HCT116 (cell line): ENCODE data around the gene SEMA4D. TPM values are rescaled to one million over a fixed set of nuclear protein-coding genes. Genes with fewer than 3 reads are reported as not detected.

Experiments used
- ATAC-seq: fragments of 200-7000 bp; cut with Tn5 transposase; 2 replicates; pipeline ENCODE4 v1.9.1; 2020; ENCODE audit warnings: mild to moderate bottlenecking, moderate library complexity
- BruUV-seq: library from RNA; stranded (reverse); fragments of 400-500 nt; replicated peaks from 2 replicates; lab custom pipeline; 2021; lab: Mats Ljungman, UMichigan
- CTCF ChIA-PET: fragments of 300-600 bp; sonication (Branson Sonifier 250); formaldehyde crosslinking; loops from one replicate; lab custom pipeline; 2021; ENCODE audit warnings: antibody characterized with exemption; lab: Charles Lee
- POLR2A ChIA-PET: fragments of 300-600, 350-600 bp; sonication (Branson Sonifier 250); formaldehyde crosslinking; loops from one replicate; lab custom pipeline; 2021; ENCODE audit warnings: antibody characterized with exemption; lab: Charles Lee
- RAD21 ChIA-PET, 2 experiments: fragments of 300-600 bp; sonication (Branson Sonifier 250); formaldehyde crosslinking; loops; one replicate each; lab custom pipeline; 2023; ENCODE audit warnings: low total read pairs in 2 of 2; ENCODE audit not compliant: uncharacterized antibody in 2 of 2, unreplicated experiment in 2 of 2, low non-redundant PET in 1 of 2; lab: Charles Lee
- DNase-seq: peaks from one replicate; pipeline ENCODE4 v3.0.0-alpha.2; 2010; ENCODE audit warnings: low read depth, low spot score
- H2AFZ ChIP-seq: fragments of 200-600 bp; shearing (Covaris generic), sonication (generic); 2 replicates; pipeline ENCODE4 v1.6.1; 2017; ENCODE audit warnings: low read depth, mixed run types, mixed read lengths, antibody characterized with exemption, low read length; ENCODE audit not compliant: poor library complexity, severe bottlenecking
- H3K27ac ChIP-seq: 2 replicates; pipeline ENCODE4 v1.5.1; 2012; ENCODE audit warnings: low read depth, low read length
- H3K27me3 ChIP-seq: fragments of 200-600 bp; sonication (generic); 2 replicates; pipeline ENCODE4 v1.6.1; 2016; ENCODE audit warnings: mixed run types, low read length, mixed read lengths; ENCODE audit not compliant: insufficient read depth
- H3K36me3 ChIP-seq, 2 experiments: fragments of 200-500 bp in 1 of 2; fragments of 200-600 bp in 1 of 2; sonication (Bioruptor generic) in 1 of 2; sonication (generic) in 1 of 2; 2 replicates each; pipeline versions ENCODE4 v1.5.1 to v1.6.1; 2014 to 2016; ENCODE audit warnings: low read length in 2 of 2, inconsistent platforms in 1 of 2, mixed read lengths in 1 of 2, mixed run types in 1 of 2; ENCODE audit not compliant: insufficient read depth in 2 of 2, control insufficient read depth in 1 of 2
- H3K4me1 ChIP-seq, 2 experiments: fragments of 200-600 bp in 1 of 2; sonication (generic) in 1 of 2; 2 replicates each; pipeline versions ENCODE4 v1.5.1 to v1.6.1; 2012 to 2017; ENCODE audit warnings: low read length in 2 of 2, inconsistent platforms in 1 of 2, mild to moderate bottlenecking in 1 of 2, mixed read lengths in 1 of 2, mixed run types in 1 of 2, moderate library complexity in 1 of 2; ENCODE audit not compliant: insufficient read depth in 2 of 2, control insufficient read depth in 1 of 2
- H3K4me2 ChIP-seq: fragments of 200-600 bp; sonication (generic); 2 replicates; pipeline ENCODE4 v1.6.1; 2017; ENCODE audit warnings: mixed run types, low read length, mixed read lengths
- H3K4me3 ChIP-seq, 2 experiments: fragments of 200-600 bp in 1 of 2; sonication (generic) in 1 of 2; replicated peaks in 1 of 2; 2 replicates each; pipeline ENCODE4 v1.5.1; 2011 to 2016; ENCODE audit warnings: low read length in 2 of 2, control low read depth in 1 of 2, low read depth in 1 of 2, mild to moderate bottlenecking in 1 of 2, mixed read lengths in 1 of 2, mixed run types in 1 of 2
- H3K79me2 ChIP-seq: fragments of 200-600 bp; sonication (generic); 2 replicates; pipeline ENCODE4 v1.6.1; 2017; ENCODE audit warnings: mild to moderate bottlenecking, mixed run types, low read length, moderate library complexity, mixed read lengths; ENCODE audit not compliant: insufficient read depth
- H3K9ac ChIP-seq: fragments of 200-600 bp; sonication (generic); 2 replicates; pipeline ENCODE4 v1.6.1; 2016; ENCODE audit warnings: low read length, mixed read lengths
- H3K9me2 ChIP-seq: fragments of 200-600 bp; sonication (generic), shearing (Covaris generic); 2 replicates; pipeline ENCODE4 v1.6.1; 2017; ENCODE audit warnings: mixed run types, mild to moderate bottlenecking, moderate library complexity; ENCODE audit not compliant: insufficient read depth
- H3K9me3 ChIP-seq, 2 experiments: fragments of 200-500 bp in 1 of 2; fragments of 200-600 bp in 1 of 2; sonication (Bioruptor generic) in 1 of 2; sonication (generic) in 1 of 2; 2 replicates each; pipeline ENCODE4 v1.6.1; 2014 to 2017; ENCODE audit warnings: low read length in 2 of 2, mixed read lengths in 2 of 2, inconsistent platforms in 1 of 2, low read depth in 1 of 2, mild to moderate bottlenecking in 1 of 2, mixed run types in 1 of 2, moderate library complexity in 1 of 2; ENCODE audit not compliant: control insufficient read depth in 1 of 2, insufficient read depth in 1 of 2
- H4K20me1 ChIP-seq: fragments of 200-600 bp; sonication (generic), shearing (Covaris generic); 2 replicates; pipeline ENCODE4 v1.6.1; 2017; ENCODE audit warnings: mixed run types, mild to moderate bottlenecking, moderate library complexity; ENCODE audit not compliant: insufficient read depth
- ATF3 ChIP-seq: IDR thresholded peaks from 2 replicates; pipeline ENCODE4 v1.6.1; 2012
- CBX3 ChIP-seq: IDR thresholded peaks from 2 replicates; pipeline ENCODE4 v1.6.1; 2012; ENCODE audit warnings: low read depth
- CEBPB ChIP-seq: IDR thresholded peaks from 2 replicates; pipeline ENCODE4 v1.6.1; 2012; ENCODE audit warnings: low read depth
- EGR1 ChIP-seq: IDR thresholded peaks from 2 replicates; pipeline ENCODE4 v1.6.1; 2012; ENCODE audit warnings: low read depth
- ELF1 ChIP-seq: IDR thresholded peaks from 2 replicates; pipeline ENCODE4 v1.6.1; 2012; ENCODE audit warnings: low read depth, borderline replicate concordance
- EZH2 ChIP-seq: fragments of 200-600 bp; sonication (generic); IDR thresholded peaks from 2 replicates; pipeline ENCODE4 v1.6.1; 2017; ENCODE audit warnings: antibody characterized with exemption, mixed run types
- JUND ChIP-seq: IDR thresholded peaks from 2 replicates; pipeline ENCODE4 v1.6.1; 2012
- POLR2A ChIP-seq: IDR thresholded peaks from 2 replicates; pipeline ENCODE4 v1.7.0; 2011; ENCODE audit warnings: borderline replicate concordance; ENCODE audit not compliant: insufficient read depth, insufficient read length; ENCODE audit errors: extremely low read depth
- POLR2AphosphoS5 ChIP-seq: IDR thresholded peaks from 2 replicates; pipeline ENCODE4 v1.6.1; 2011; ENCODE audit warnings: mild to moderate bottlenecking, low read depth, low read length, moderate library complexity
- REST ChIP-seq: IDR thresholded peaks from 2 replicates; pipeline ENCODE4 v1.6.1; 2012; ENCODE audit warnings: low read depth
- SIN3A ChIP-seq: IDR thresholded peaks from 2 replicates; pipeline ENCODE4 v1.6.1; 2012; ENCODE audit warnings: low read depth
- SP1 ChIP-seq: IDR thresholded peaks from 2 replicates; pipeline ENCODE4 v1.6.1; 2012; ENCODE audit warnings: low read depth
- SRF ChIP-seq: IDR thresholded peaks from 2 replicates; pipeline ENCODE4 v1.6.1; 2012; ENCODE audit warnings: low read depth
- TCF7L2 ChIP-seq: IDR thresholded peaks from 2 replicates; pipeline ENCODE4 v1.7.0; 2011; ENCODE audit warnings: borderline replicate concordance, inconsistent platforms; ENCODE audit not compliant: insufficient read depth, insufficient read length; ENCODE audit errors: extremely low read depth
- ZBTB33 ChIP-seq: IDR thresholded peaks from 2 replicates; pipeline ENCODE4 v1.6.1; 2011; ENCODE audit warnings: mild to moderate bottlenecking, low read length, moderate library complexity; ENCODE audit not compliant: insufficient replicate concordance; ENCODE audit errors: extremely low read depth
- ZNF274 ChIP-seq: fragments of 200-500 bp; sonication (Bioruptor generic); IDR thresholded peaks from 2 replicates; pipeline ENCODE4 v1.6.1; 2014; ENCODE audit warnings: mild to moderate bottlenecking, low read depth, low read length, inconsistent platforms
- intact Hi-C: fragments of 100-400 bp; cut with micrococcal nuclease; formaldehyde crosslinking; loops from 2 replicates; pipeline ENCODE4 v1.10.0; 2022
- total RNA-seq: library from RNA; stranded (reverse); gene quantifications from one replicate; pipeline ENCODE4 v1.2.1, GENCODE V29; 2021; ENCODE audit not compliant: unreplicated experiment

The SEMA4D gene
- total RNA-seq, 1 experiment from 2014 or later, result 32.0 TPM

- ChIA-PET CTCF (no interaction called here), POLR2A (no interaction called here), RAD21 (no interaction called here)
- no peaks in the 10 kb centered on the region for H3K36me3 ChIP-seq
- no peaks in the 10 kb centered on the region for H3K27me3 ChIP-seq
- no peaks in the 10 kb centered on the region for H3K9me3 ChIP-seq
- H3K4me3 ChIP-seq, result no peak overlapping the region
- no peak overlapping the region for H3K9ac ChIP-seq
- no peak overlapping the region for H2AFZ ChIP-seq
- intact Hi-C loops, result no loop called here
- TF ChIP-seq SP1, result no peak
- no peak for TF ChIP-seq SIN3A
- TF ChIP-seq REST, result no peak
- TF ChIP-seq CEBPB, result no peak
- ATAC-seq (no peak), DNase-seq (no peak)
- no peaks in the 10 kb centered on the region for H3K9me2 ChIP-seq
- H3K79me2 ChIP-seq, result no peaks in the 10 kb centered on the region; the same call in 1 of the 2 replicates
- no TSS peak for BruUV-seq
- peaks cover 0 to 11% of the 10 kb centered on the region in 2 experiments; a peak in 1 of 4 replicates for H3K4me1 ChIP-seq
- H3K4me2 ChIP-seq, result no peak overlapping the region
- no peak overlapping the region for H3K27ac ChIP-seq
- no peaks in the 10 kb centered on the region for H4K20me1 ChIP-seq
Measured at GRCh38 chr9:89446261-89446960, 51.5 kb downstream of the SEMA4D start.

- Histone ChIP-seq H3K9me2 (no peaks in the 10 kb centered on the region), H3K9me3 (no peaks in the 10 kb centered on the region), H3K27ac (no peak overlapping the region), H3K4me2 (no peak overlapping the region), H3K4me3 (no peak overlapping the region), H3K9ac (no peak overlapping the region), H4K20me1 (no peaks in the 10 kb centered on the region), H3K27me3 (no peaks in the 10 kb centered on the region), H3K4me1 (peaks cover 0 to 11% of the 10 kb centered on the region in 2 experiments; a peak in 1 of 4 replicates), H3K36me3 (no peaks in the 10 kb centered on the region), H2AFZ (no peak overlapping the region), H3K79me2 (no peaks in the 10 kb centered on the region; the same call in 1 of the 2 replicates)
- no TSS peak for BruUV-seq
- intact Hi-C loops, result no loop called here
- ATAC-seq, result no peak
- ChIA-PET POLR2A (no interaction called here), RAD21 (no interaction called here), CTCF (no interaction called here)
- DNase-seq, result no peak
- no peak for TF ChIP-seq ZBTB33
- TF ChIP-seq JUND, result no peak
- TF ChIP-seq SP1, result no peak
- TF ChIP-seq ELF1, result no peak
- TF ChIP-seq ATF3, result no peak
- TF ChIP-seq POLR2AphosphoS5, result no peak
- TF ChIP-seq CBX3, result no peak
- no peak for TF ChIP-seq TCF7L2
- no peak for TF ChIP-seq CEBPB
- TF ChIP-seq POLR2A, result no peak
- TF ChIP-seq ZNF274, result no peak
- TF ChIP-seq SRF, result no peak
- no peak for TF ChIP-seq EZH2
- TF ChIP-seq EGR1, result no peak
Measured at GRCh38 chr9:89445801-89446251, 52.1 kb downstream of the SEMA4D start.
